GM12878 (cell line): ENCODE results near the gene TMED6. TPM values are rescaled to one million over a fixed set of nuclear protein-coding genes. Genes with fewer than 3 reads are reported as not detected.

ENCODE experiments used
- ATAC-seq: fragments of 200-7000 bp; cut with Tn5 transposase; 3 replicates; pipeline ENCODE4 v1.9.1; 2020; ENCODE audit warnings: mild to moderate bottlenecking, moderate library complexity
- BruUV-seq: library from RNA; stranded (reverse); fragments of 400-500 nt; replicated peaks from 2 replicates; lab custom pipeline; 2021; lab: Mats Ljungman, UMichigan
- CTCF ChIA-PET: fragments of 300-600 bp; sonication (Branson Sonifier 250); formaldehyde crosslinking; extraction: SDS; loops from one replicate; lab custom pipeline; 2021; ENCODE audit warnings: inconsistent platforms; lab: Yijun Ruan, JAX
- POLR2A ChIA-PET: fragments of 350-600 bp; formaldehyde crosslinking; extraction: SDS; loops from one replicate; lab custom pipeline; 2021; ENCODE audit warnings: inconsistent platforms; lab: Charles Lee
- RAD21 ChIA-PET: fragments of 300-600 bp; sonication (Branson Sonifier 250); formaldehyde crosslinking; loops from one replicate; lab custom pipeline; 2023; ENCODE audit warnings: antibody characterized with exemption; ENCODE audit not compliant: unreplicated experiment; lab: Charles Lee
- SMC1A ChIA-PET: fragments of 300-600 bp; sonication (Branson Sonifier 250); formaldehyde crosslinking; loops from one replicate; lab custom pipeline; 2023; ENCODE audit not compliant: unreplicated experiment, uncharacterized antibody; lab: Charles Lee
- DNase-seq: peaks from one replicate; pipeline ENCODE4 v3.0.0-alpha.2; 2011; ENCODE audit warnings: low read depth, low spot score
- FAIRE-seq: peaks from 3 replicates; lab custom pipeline; 2011; peaks lifted over from hg19 to GRCh38; lab: Jason Lieb, UNC
- H2AFZ ChIP-seq: 2 replicates; pipeline ENCODE4 v1.6.0; 2011; ENCODE audit warnings: low read depth, low read length, control low read depth; ENCODE audit not compliant: control insufficient read depth
- H3K27ac ChIP-seq: 2 replicates; pipeline ENCODE4 v1.5.1; 2011; ENCODE audit warnings: control low read depth; ENCODE audit not compliant: control insufficient read depth, insufficient read depth
- H3K27me3 ChIP-seq, 2 experiments: replicated peaks in 1 of 2; 2 replicates each; pipeline versions ENCODE4 v1.6.0 to v1.6.1; 2011; ENCODE audit warnings: low read length in 1 of 2; ENCODE audit not compliant: control insufficient read depth in 2 of 2, insufficient read depth in 2 of 2
- H3K36me3 ChIP-seq, 2 experiments: 2 replicates each; pipeline ENCODE4 v1.5.1; 2011; ENCODE audit warnings: low read length in 1 of 2; ENCODE audit not compliant: control insufficient read depth in 2 of 2, insufficient read depth in 2 of 2
- H3K4me1 ChIP-seq: 2 replicates; pipeline ENCODE4 v1.6.1; 2011; ENCODE audit warnings: mild to moderate bottlenecking, low read length, moderate library complexity, mixed read lengths; ENCODE audit not compliant: control insufficient read depth, insufficient read depth
- H3K4me2 ChIP-seq: 2 replicates; pipeline ENCODE4 v1.6.0; 2011; ENCODE audit warnings: control low read depth; ENCODE audit not compliant: control insufficient read depth, insufficient read depth
- H3K4me3 ChIP-seq: fragments of 200-600 bp; sonication (generic); 2 replicates; pipeline ENCODE4 v1.5.1; 2016
- H3K79me2 ChIP-seq: 2 replicates; pipeline ENCODE4 v1.6.0; 2011; ENCODE audit warnings: low read length; ENCODE audit not compliant: control insufficient read depth, insufficient read depth
- H3K9ac ChIP-seq: 2 replicates; pipeline ENCODE4 v1.8.0; 2011; ENCODE audit warnings: low read length, control low read depth, mixed read lengths; ENCODE audit not compliant: control insufficient read depth, insufficient read depth
- H3K9me3 ChIP-seq: replicated peaks from 3 replicates; pipeline ENCODE4 v1.5.1; 2011; ENCODE audit warnings: mild to moderate bottlenecking, low read length; ENCODE audit not compliant: control insufficient read depth, insufficient read depth
- H4K20me1 ChIP-seq: 2 replicates; pipeline ENCODE4 v1.6.0; 2011; ENCODE audit not compliant: control insufficient read depth, insufficient read depth
- BHLHE40 ChIP-seq, 2 experiments: fragments of 450-650 bp in 1 of 2; IDR thresholded peaks; 2 replicates each; pipeline ENCODE4 v1.6.1; 2011 to 2017; ENCODE audit warnings: low read depth in 2 of 2, borderline replicate concordance in 1 of 2, improper control_type of control experiment in 1 of 2, low read length in 1 of 2, mild to moderate bottlenecking in 1 of 2
- IRF4 ChIP-seq: IDR thresholded peaks from 2 replicates; pipeline ENCODE4 v1.6.1; 2011; ENCODE audit warnings: low read depth, low read length
- PAX8 ChIP-seq: fragments of 450-650 bp; IDR thresholded peaks from 2 replicates; pipeline ENCODE4 v1.6.1; 2017; ENCODE audit warnings: mild to moderate bottlenecking, moderate library complexity
- POLR2A ChIP-seq: IDR thresholded peaks from 2 replicates; pipeline ENCODE4 v1.6.1; 2011; ENCODE audit warnings: low read depth, mild to moderate bottlenecking, low read length
- SP1 ChIP-seq: IDR thresholded peaks from one replicate; pipeline ENCODE4 v1.6.1; 2011; ENCODE audit warnings: low read depth, low read length
- STAT1 ChIP-seq: fragments of 450-650 bp; conservative IDR thresholded peaks from 2 replicates; pipeline ENCODE4 v1.6.1; 2014; ENCODE audit warnings: antibody characterized with exemption, mild to moderate bottlenecking
- SUPT20H ChIP-seq: IDR thresholded peaks from 2 replicates; pipeline ENCODE4 v1.6.1; 2011; ENCODE audit warnings: low read depth, mild to moderate bottlenecking, low read length, moderate library complexity, borderline replicate concordance; ENCODE audit not compliant: control insufficient read depth
- WGBS: methylation state at CpG from one replicate; pipeline ENCODE4 v1.1.6; 2016; ENCODE audit warnings: low lambda C conversion rate; ENCODE audit not compliant: insufficient replicate concordance, insufficient coverage; ENCODE audit errors: missing lambda C conversion rate; 5-methylcytosine and 5-hydroxymethylcytosine counted together
- in situ Hi-C: fragments of 300-500 bp; cut with MboI; formaldehyde crosslinking; loops from 9 replicates; pipeline ENCODE4 v1.14.3; 2018; ENCODE audit warnings: mixed read lengths
- intact Hi-C: fragments of 100-400 bp; cut with micrococcal nuclease; formaldehyde crosslinking; loops from one replicate; pipeline ENCODE4 v1.14.2; 2022; ENCODE audit not compliant: unreplicated experiment
- polyA plus RNA-seq, 11 experiments: library from polyadenylated mRNA; depleted of rRNA in 4 of 11; unstranded in 6 of 11; stranded (reverse) in 5 of 11; fragments of >200 nt; fragmentation: Nextera tagmentation in 4 of 11; fragmentation: Illumina TruSeq in 1 of 11; extraction: Ambion mirVana in 4 of 11; extraction: Trizol in 1 of 11; gene quantifications; 1 replicate in 1 of 11; 2 replicates in 10 of 11; pipeline versions ENCODE4 v1.2.1 to v1.2.3, GENCODE V29; 2011 to 2016; ENCODE audit warnings: inconsistent platforms in 2 of 11, missing spikeins in 2 of 11, low read depth in 1 of 11
- total RNA-seq, 4 experiments: library from RNA; depleted of rRNA in 3 of 4; stranded (reverse); fragments of >200 nt in 3 of 4; fragmentation: Illumina TruSeq in 1 of 4; extraction: Trizol in 1 of 4; gene quantifications; 2 replicates each; pipeline versions ENCODE4 v1.2.1 to v1.2.3, GENCODE V29; 2013 to 2021
- TF ChIP-seq, protein P1 (sequence below): fragments of 450-650 bp; IDR thresholded peaks from 2 replicates; pipeline ENCODE4 v1.6.1; 2017; ENCODE audit warnings: mild to moderate bottlenecking, low read depth, inconsistent platforms; ENCODE audit not compliant: poor library complexity, severe bottlenecking
- TF ChIP-seq, protein P2 (sequence below): fragments of 450-650 bp; IDR thresholded peaks from 2 replicates; pipeline ENCODE4 v1.6.1; 2017; ENCODE audit warnings: borderline replicate concordance

The TMED6 gene
- total and polyA plus RNA-seq, 10 of the 15 experiments (the other 5 are each of a cell fraction or from before 2014, with no cell fraction given) = 0.27 to 1.7 (median 0.78) TPM

DNA sequence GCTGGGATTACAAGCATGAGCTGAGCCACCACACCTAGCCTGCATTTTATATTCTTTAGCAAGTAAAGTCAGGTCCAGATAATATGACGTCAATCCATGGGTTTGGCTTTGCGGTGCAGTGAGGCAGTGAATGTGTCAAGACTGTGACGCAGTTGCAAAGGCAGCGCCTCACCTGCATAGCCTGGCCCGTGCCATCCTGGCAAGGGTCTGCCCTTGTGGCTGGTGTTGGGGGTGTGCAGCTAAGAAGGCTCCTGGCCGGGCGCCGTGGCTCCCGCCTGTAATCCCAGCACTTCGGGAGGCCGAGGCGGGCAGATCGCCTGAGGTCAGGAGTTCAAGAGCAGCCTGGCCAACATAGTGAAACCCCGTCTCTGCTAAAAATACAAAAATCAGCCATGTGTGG is 28.2 kb downstream of the TMED6 start:
- 0 out of 2 replicates have a peak, but pooled peaks cover 2% of the 10 kb centered on the region for H4K20me1 ChIP-seq
- WGBS = 99% methylated on average over 14 of the region's 14 CpGs
- intact Hi-C loops = no loop called here
- ChIA-PET POLR2A (no interaction called here), RAD21 (no interaction called here), SMC1A (no interaction called here), CTCF (interaction anchor here (0.9 kb wide), 1 partner anchor 11 kb away, joined by 3 read pairs; no protein-coding TSS in a partner anchor)
- no peak overlapping the region for H3K4me3 ChIP-seq
- FAIRE-seq = no peak
- no peaks in the 10 kb centered on the region for H3K9me3 ChIP-seq
- H3K27ac ChIP-seq = no peak overlapping the region
- ATAC-seq = no peak
- H2AFZ ChIP-seq = no peak overlapping the region
- peaks cover 43 to 49% of the 10 kb centered on the region in 2 experiments for H3K36me3 ChIP-seq
- H3K79me2 ChIP-seq = peaks cover 37% of the 10 kb centered on the region
- BruUV-seq = no TSS peak
- no peak overlapping the region for H3K4me2 ChIP-seq
- TF ChIP-seq, protein P1, sequence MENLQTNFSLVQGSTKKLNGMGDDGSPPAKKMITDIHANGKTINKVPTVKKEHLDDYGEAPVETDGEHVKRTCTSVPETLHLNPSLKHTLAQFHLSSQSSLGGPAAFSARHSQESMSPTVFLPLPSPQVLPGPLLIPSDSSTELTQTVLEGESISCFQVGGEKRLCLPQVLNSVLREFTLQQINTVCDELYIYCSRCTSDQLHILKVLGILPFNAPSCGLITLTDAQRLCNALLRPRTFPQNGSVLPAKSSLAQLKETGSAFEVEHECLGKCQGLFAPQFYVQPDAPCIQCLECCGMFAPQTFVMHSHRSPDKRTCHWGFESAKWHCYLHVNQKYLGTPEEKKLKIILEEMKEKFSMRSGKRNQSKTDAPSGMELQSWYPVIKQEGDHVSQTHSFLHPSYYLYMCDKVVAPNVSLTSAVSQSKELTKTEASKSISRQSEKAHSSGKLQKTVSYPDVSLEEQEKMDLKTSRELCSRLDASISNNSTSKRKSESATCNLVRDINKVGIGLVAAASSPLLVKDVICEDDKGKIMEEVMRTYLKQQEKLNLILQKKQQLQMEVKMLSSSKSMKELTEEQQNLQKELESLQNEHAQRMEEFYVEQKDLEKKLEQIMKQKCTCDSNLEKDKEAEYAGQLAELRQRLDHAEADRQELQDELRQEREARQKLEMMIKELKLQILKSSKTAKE = no peak
- TF ChIP-seq STAT1 (no peak), IRF4 (no peak), PAX8 (no peak), SP1 (no peak), SUPT20H (no peak), BHLHE40 (IDR thresholded peaks at IDR 0.05; ENCODE audit: borderline replicate concordance in 1 of 2, low read depth in 2 of 2, low read length in 1 of 2) (peak in 1 of 2 experiments; percentile 25; a peak in 1 of 4 replicates), POLR2A (peak; percentile 26; the same call in 1 of the 2 replicates)
- TF ChIP-seq, protein P2, sequence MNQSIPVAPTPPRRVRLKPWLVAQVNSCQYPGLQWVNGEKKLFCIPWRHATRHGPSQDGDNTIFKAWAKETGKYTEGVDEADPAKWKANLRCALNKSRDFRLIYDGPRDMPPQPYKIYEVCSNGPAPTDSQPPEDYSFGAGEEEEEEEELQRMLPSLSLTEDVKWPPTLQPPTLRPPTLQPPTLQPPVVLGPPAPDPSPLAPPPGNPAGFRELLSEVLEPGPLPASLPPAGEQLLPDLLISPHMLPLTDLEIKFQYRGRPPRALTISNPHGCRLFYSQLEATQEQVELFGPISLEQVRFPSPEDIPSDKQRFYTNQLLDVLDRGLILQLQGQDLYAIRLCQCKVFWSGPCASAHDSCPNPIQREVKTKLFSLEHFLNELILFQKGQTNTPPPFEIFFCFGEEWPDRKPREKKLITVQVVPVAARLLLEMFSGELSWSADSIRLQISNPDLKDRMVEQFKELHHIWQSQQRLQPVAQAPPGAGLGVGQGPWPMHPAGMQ = no peak
- no peaks in the 10 kb centered on the region for H3K27me3 ChIP-seq
- no peak overlapping the region for H3K9ac ChIP-seq
- in situ Hi-C loops = no loop called here
- peaks cover 2% of the 10 kb centered on the region for H3K4me1 ChIP-seq
- no peak for DNase-seq
